Stimulated activated CD4-positive, alpha-beta T cell treated with anti-CD3 and anti-CD28 coated beads, Interleukin-1b, Interleukin-23, amount 100 ng/mL, for 1 hour (primary cell): ENCODE measurements around the gene ITPR2.
A peak's percentile ranks its signal among the peaks of the same experiment; 100 is the strongest.
"Not testable (repeated sequence)": the region's sequence is repeated elsewhere in the genome, so short reads cannot be mapped to it uniquely, and the experiment has no call there.

Experiments used
- DNase-seq, 2 donors: peaks; one replicate each; pipeline ENCODE4 v3.0.0-alpha.2; 2020; ENCODE audit warnings: low read depth in 2 of 2

The ITPR2 gene

GRCh38 chr12:26848156-26848825, 15.3 kb upstream of the ITPR2 start:
- no peak for DNase-seq

DNA sequence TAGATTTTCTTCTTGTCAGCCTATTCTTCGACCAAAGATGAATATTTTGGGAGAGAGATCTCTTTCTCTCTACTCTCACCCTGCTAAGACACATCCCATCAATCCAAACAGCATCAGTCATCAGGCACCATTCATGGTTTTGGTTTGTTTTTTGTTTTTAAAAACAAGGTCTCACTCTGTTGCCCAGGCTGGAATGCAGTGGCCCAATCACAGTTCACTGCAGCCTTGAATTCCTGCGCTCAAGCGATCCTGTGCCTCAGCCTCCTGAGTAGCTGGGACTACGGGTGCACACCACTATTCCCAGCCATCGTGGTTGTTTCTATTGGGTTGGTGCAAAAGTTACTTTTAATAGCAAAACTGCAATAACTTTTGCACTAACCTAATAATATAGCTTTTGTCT, 14.4 kb upstream of the ITPR2 start:
- DNase-seq, result no peak

GRCh38 chr12:26846416-26846815, 13.4 kb upstream of the ITPR2 start:
- DNase-seq, result no peak

- DNase-seq, result no peak
These were observed 13.0 kb upstream of the ITPR2 start for GRCh38 chr12:26845984-26846383.

DNA sequence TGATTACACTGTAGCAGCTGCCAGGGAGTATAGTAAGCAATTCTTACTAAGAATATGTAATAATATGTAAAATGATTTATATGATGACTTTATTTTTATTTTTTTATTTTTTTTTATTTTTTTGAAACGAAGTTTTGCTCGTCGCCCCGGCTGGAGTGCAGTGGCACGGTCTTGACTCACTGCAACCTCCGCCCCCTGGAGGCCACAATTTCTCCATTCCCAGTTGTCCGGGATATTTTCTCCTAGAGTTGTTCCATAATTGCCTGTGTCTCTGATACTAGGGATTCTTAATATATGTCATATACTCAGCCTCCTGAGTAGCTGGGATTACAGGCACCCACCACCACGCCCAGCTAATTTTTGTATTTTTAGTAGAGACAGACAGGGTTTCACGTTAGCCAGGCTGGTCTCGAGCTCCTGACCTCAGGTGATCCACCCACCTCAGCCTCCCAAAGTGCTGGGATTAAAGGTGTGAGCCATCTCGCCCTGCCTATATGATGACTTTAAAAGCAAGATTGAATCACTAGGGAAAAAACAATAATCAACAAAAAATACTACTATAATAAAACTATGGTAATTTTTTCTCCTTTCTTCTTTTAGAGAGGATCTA, 12.2 kb upstream of the ITPR2 start:
- no peak for DNase-seq

GRCh38 chr12:26843311-26843710, 10.3 kb upstream of the ITPR2 start:
- no peak for DNase-seq

DNA sequence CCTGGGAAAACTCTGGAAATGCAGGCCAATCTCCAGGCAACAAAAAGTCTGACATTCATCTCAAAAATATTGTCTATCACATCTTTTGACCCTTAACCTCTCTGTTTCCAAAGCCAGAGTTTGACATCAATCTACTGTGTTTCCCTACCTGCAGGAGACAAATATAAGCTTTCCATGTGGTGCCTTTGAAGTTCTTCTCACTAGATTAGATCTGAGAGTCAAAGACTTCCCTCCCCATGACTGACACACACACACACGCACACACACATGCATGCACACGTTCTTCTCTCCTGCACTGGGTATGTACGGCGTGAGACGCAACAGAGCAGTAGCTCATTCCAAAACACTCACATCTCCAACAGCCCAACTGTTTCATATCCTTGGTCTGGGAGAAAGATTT, 8.1 kb upstream of the ITPR2 start:
- DNase-seq, result no peak

DNA sequence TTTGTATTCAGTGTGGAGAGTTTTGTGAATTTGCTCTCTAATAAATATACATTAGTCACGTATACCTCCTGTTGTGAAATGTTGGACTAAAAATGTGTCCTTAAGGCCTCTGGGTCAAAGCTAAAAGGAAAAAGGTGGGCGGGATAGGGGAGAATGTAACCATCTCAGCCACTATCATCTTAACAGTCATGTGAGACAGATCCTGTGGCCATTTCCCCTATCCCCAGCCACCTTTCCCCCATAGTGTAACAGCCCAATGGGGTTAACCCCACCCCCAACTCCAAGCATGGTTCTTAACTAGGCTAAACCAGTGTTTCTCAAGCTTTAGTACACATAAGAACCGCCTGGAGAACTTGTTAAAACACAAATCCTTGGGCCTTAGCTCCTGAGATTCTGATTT, 6.5 kb upstream of the ITPR2 start:
- no peak for DNase-seq

DNA sequence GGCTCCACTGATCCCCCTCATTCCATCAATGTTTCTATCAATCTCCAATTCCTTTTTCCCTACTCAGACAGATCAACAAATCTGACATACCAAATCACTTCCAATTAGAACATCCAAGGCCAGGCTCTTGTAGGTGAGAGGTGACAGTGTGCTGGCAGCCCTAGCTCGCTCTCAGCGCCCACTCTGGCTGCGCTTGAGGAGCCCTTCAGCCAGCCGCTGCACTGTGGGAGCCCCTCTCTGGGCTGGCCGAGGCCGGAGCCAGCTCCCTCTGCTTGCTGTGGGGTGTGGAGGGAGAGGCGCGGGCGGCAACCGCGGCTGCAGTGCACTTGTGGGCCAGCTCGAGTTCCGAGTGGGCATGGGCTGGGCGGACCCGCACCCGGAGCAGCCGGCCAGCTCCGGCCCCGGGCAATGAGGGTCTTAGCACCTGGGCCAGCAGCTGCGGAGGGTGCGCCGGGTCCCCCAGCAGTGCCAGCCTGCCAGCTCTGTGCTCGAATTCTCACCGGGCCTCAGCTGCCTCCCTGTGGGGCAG, 6.0 kb upstream of the ITPR2 start:
- DNase-seq, result no peak

- DNase-seq, result no peak
These were observed 3.2 kb upstream of the ITPR2 start for GRCh38 chr12:26836201-26836600.

- not testable (repeated sequence) for DNase-seq
These were observed 1.6 kb upstream of the ITPR2 start for GRCh38 chr12:26834503-26835060.

GRCh38 chr12:26833743-26834490, 923 bp upstream of the ITPR2 start:
- DNase-seq, result no peak

DNA sequence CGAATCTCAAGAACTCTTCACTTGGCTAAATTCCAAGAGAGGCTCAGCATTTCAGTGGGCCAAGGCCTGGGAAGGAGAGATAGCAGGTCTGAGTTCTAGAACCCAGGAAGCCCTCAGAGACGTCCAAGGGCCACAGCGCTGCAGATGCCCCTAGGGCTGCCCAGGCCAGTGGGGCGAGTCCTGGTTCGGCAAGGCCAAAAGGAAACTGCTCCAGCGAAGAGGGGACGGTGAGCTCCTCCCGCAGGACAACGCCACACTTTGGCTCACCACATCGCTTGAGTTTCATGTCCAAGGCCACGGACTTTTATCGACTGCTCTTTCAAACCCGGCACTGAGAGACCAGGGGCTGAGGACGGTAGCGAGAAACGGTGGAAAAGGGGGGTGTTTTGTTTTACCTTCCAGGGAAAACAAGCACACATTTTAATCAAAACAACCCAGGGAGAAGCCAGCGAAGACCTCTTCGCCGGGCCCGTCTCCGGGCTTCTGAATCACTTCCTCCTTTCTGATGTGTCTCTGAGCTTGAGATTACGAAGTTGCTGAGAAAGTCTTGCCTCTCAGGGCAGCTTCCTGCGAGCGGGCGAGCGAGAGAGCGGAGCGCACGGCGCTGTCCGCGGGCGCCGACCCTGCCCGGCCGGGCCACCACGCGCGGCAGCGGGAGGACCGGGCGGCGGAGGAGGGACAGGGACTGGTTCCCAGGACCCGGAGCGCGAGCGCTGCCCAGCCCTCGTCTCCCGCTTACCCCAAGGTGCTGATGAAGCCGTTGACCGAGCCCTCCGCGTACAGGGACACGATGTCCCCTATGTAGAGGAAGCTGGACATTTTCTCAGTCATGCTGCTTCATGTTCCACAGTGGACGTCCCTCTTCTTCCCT, 808 bp downstream of the ITPR2 start:
- peak; percentile 24 to 25 for DNase-seq

DNA sequence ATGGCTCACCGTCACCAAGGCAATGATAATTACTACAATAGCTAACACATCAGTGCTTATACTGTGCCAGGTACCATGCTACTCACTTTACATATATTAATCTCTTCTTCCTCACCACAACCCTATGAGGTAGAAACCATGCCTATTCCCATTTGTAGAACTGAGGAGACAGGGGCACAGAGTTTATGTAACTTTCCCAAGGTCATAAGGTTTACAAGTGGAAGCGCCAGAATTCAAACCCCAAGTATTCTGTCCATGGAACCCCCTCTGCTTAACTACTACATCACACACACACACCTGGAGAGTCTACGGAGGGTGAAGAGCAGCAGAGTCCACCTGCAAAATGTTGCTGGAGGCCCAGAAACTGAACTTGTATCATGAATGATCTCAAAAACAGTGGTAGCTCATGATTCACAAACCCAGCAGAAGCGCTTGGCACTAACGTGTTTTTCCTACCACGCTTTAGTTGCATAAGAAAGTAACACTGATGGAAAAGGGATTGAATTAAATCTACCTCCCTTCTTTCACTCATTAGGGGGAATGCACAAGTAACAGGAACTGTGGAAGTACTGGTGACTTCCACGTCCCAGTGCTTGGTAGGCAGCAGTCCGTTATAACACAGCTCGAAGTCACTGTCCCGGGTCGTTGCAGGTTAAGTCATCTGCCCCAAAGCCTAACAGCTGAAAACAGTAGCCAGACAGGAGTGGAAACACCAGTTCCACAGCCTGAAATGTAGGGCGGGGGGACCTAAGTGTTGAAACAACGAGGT, 2.0 kb downstream of the ITPR2 start:
- DNase-seq, result no peak

GRCh38 chr12:26830363-26830762, 2.6 kb downstream of the ITPR2 start:
- DNase-seq, result no peak

DNA sequence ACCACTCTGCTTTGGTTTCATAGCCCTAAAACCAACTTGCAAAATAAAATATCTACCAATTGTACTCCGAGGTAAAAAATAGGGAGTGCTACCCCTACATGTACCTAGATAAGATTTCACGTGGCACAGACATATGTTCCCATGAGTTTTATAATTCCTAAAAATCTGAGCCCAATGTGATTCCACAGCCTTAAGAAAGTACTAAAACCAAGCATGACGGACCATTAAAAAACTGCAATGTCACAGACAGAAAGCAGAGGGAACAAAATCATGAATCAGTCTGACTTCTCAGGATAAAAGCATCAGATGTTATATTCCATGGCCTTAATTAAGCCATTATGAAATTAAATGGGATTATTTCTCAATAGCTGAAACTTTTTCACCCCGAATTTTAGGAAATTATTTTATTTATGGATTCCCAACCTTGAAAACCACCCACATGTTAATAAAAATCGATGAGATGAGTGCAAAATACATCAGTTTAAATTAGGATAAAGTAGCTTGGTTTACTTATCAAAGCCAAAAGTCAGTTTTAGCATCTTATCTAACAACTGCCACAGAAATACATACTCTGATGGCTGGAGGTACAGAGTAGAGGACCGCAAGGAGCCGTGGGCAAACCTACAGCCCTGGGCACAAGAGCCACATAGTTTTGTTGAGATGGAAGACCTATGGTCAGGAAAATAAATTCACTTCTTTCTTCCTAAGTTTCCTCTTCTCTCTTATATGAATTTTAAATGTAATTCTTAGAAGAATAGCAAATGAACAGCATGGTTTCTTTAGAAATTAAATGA, 4.5 kb downstream of the ITPR2 start:
- DNase-seq, result no peak

GRCh38 chr12:26826437-26826836, 6.6 kb downstream of the ITPR2 start:
- no peak for DNase-seq

DNA sequence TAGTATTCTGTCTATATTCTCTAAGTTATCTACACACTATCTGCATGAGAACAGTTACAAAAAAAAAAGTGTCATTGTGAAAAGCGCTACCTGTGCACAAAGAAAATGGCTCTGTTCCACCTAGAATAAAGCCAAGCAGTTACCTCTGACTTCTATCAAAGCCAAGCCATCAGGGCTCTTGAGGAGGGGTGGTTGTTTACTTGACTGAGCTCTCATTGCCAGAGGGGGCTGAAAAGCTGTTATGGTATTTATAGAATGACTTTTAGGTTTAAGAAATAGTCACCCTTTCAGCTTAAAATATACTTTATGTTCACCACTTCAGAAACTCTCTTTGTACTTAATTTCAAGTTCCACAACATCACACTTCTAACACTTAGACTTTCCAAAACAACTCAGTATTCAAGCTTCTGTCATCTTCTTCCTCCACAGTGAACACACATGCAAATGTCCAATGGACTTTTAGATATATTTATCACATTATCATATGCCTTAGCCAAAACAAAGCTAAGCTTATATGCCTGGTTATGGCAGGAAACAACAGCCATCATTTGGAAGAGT, 7.5 kb downstream of the ITPR2 start:
- no peak for DNase-seq

DNA sequence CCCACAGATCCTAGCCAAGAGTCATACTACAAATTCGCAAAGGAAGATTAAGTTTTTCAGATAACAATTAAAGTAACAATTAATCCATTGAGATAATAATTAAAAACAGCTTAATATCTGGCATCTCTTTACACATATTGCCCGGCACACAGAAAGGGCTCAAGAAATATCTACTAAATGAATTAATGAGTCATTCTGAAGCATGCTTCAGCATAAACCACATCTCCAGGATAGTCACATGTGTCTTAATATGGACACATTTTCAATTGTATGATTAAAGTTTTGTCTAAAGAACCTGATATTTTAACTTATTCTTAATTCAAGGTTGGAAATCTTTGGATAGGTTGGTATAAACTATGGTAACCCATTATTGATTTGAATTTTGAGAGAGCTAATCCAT, 9.6 kb downstream of the ITPR2 start:
- DNase-seq, result no peak

DNA sequence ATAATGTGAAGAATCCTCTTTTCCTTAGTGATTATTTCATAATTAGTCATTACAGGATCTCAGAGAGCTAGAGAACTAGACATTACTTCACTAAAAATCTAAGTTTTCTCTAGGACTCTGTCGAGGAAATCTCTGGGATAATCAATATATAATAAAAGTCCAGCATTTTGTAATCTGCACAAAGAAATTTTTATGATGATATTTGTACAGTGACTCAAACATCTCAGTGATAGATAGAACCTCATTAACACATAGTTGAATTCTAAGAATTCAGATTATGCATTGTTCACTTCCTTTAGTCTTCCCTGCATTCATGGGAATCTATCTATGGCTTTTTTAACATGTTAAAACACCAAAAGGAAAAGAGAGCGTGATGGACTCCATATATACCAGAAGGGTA, 11.0 kb downstream of the ITPR2 start:
- DNase-seq, result no peak
